Measurements from ENCODE around the gene SCRG1.
A peak's percentile ranks its signal among the peaks of the same experiment; 100 is the strongest.

SCRG1 gene

DNA sequence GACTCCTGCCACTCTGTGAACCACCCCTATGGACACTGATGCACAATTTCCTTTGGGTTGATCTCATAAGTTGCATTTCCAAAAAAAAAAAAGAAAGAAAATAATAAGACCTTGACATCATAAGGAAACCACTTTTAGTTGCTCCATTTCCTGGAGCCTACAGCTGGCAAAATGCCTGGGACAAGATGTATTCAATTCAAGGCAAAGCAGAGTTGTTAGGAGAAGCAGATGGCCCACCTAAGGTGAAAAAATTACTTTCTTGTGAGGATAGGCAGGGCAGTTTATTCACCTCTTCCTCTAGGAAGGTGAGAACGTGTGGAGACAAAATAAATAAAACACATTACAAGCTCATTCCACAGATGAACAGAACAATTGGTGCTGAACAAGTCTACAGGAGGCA is 14.1 kb upstream of the SCRG1 start:
- intact Hi-C loops (cut with DNase I) = no loop called here
- no peak for DNase-seq

DNA sequence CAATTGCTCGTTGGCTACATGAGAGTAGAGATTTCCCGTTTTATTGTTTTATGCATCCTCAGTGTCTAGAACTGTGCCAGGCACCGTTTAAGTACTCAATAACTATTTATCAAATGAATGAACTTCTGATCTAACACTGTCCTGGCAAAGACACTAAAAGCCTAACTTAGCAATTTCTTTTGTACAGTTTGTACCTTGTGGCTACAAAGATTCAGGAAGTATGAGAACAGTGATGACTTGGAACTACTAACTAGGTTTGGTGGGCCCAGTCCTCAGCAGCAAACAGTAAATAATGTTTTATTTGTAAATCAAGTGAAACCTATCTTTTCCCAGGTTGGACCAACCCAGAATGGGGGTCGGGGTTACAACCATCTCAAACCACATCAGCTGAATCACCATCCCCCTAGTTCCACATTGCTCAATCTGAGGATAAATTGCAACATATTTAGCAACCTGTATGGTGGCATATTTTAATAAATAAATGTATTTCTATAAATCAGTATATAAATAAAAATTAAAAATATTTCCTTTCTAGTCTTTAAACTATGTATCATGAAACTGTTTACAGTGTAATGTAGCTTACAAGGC is 12.3 kb upstream of the SCRG1 start:
- intact Hi-C loops (cut with DNase I) = no loop called here
- no peak for DNase-seq

DNA sequence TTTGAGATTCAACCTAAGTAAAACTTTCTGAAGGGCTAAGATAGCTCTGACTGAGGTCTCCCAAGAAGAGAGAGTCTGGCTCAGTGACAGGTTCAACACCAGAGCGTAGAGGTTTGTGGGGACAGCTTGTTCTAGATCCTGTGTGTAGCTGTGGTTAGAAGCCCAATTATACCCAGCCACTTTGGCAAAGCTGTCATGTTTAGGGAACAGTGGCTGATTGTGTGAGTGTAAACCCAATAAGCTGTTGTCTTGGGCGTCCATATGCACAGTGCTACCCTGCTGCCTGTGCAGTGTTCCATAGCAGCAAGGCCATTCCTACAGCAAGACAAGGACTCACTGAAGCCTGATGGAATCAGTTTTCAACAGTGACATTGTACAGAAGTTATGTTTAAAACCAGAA is 11.2 kb upstream of the SCRG1 start:
- peak in 5 of 10 donors; percentile 20 to 90 (median 46) for DNase-seq
- intact Hi-C loops (cut with DNase I) = no loop called here

DNA sequence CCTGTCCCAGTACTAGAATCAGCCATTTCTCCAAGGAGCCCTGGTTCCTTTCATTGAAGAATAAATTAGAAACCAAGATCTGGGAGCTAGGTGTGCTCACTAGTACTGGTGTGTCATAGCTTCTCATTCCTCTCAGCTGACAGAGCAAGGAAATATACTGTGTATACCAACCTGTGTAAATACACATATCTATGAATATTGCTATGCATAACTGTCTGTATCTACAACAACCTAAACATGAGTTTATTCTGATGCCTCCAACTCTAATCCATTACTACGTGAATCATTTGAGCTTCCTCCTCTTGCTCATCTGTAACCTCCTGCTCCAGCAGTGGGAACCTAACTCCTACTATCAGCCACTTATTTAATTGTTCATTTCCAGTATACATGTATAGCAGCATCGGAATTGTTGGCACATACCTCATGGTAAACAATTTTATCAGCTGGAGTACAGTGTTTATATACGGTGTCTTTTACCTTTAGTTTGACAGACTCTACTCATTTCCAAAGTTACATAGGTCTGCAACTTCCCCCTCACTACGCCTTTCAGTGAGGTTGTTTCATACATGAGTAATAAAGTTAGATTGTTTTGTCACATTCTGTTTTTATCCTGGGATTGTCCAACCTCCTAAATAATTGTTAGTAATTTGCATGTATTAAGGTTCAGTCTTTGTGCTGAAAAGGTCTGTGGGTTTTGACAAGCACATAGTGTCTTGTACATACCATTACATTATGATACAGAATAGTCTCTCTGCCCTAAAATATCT is 7.1 kb upstream of the SCRG1 start:
- intact Hi-C loops (cut with DNase I) = no loop called here
- DNase-seq = no peak

DNA sequence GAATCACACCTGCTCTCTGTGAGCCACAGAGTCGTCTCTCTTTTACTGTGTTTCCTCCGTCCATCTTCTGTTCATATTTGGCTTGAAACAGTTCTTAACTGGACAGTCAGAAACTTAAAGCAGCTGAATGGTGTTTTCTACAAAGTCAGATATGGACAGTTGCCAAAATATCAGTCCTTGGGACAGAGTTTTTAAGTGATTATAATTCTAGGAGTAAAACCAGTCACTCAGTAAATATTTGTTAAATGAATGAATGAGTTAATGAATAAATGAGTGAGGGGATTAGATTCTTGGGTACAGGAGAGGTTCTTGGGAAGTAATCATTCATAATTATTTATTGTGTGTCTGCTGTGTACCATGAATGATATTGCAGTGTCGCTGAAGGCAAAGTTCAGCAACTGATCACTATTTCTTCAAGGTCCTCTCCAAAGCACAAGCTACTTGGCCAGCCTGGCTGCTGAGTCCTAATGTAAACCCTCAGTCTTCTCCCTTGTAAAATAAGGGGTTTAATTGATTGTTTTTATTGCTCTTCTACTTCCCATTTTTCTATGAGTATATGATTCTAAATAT is 5.5 kb upstream of the SCRG1 start:
- intact Hi-C loops (cut with DNase I) = no loop called here
- DNase-seq = no peak

DNA sequence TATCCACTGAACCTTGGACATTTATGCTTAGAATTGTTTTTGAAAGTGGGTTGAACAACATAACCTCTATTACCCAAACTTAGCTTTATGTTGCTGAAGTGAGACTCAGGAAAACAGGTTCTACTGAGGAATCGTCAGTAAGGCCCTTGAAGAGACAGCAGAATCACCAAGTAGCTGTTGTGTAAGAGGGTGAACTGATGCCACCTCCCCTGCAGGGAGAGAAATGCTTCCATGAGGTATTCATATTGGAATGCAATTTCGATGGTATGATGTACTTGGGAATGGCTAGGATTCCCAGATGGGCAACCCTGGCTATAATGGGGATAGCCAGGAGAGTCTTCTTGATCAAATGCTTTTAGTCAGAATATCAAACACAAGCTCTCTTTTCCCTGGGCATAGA is 4.1 kb upstream of the SCRG1 start:
- no peak for DNase-seq
- intact Hi-C loops (cut with DNase I) = no loop called here

- intact Hi-C loops (cut with DNase I) = no loop called here
- DNase-seq = no peak
Observed at GRCh38 chr4:173401063-173401462, 2.1 kb upstream of the SCRG1 start.

- no peak for DNase-seq
- intact Hi-C loops (cut with DNase I) = no loop called here
Observed at GRCh38 chr4:173398220-173398619, 696 bp downstream of the SCRG1 start.

- intact Hi-C loops (cut with DNase I) = no loop called here
- DNase-seq = no peak
Observed at GRCh38 chr4:173397604-173398003, 1.3 kb downstream of the SCRG1 start.

- intact Hi-C loops (cut with DNase I) = no loop called here
- DNase-seq = peak in 1 of 10 donors; percentile 22
Observed at GRCh38 chr4:173391701-173392100, 7.2 kb downstream of the SCRG1 start.

- intact Hi-C loops (cut with DNase I) = no loop called here
- DNase-seq = no peak
Observed at GRCh38 chr4:173386751-173387150, 12.2 kb downstream of the SCRG1 start.

- intact Hi-C loops (cut with DNase I) = no loop called here
- no peak for DNase-seq
Observed at GRCh38 chr4:173382349-173382748, 16.6 kb downstream of the SCRG1 start.

DNA sequence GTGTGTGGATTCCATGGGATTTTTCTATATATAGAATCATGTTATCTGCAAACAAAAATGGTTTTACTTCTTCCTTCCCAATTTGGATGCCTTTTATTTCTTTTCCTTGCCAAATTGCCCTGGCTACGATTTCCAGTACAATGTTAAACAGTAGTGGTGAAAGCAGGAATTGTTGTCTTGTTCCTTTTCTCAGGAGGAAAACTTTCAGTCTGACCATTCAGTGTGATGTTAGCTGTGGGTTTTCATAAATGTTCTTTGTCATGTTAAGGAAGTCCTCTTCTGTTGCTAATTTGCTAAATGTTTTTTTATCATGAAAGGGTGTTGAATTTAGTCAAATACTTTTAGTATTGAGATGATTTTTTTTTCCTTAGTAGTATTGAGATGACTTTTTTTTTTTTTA is 17.3 kb downstream of the SCRG1 start:
- intact Hi-C loops (cut with DNase I) = no loop called here
- no peak for DNase-seq

- intact Hi-C loops (cut with DNase I) = no loop called here
- no peak for DNase-seq
Observed at GRCh38 chr4:173380987-173381386, 17.9 kb downstream of the SCRG1 start.

DNA sequence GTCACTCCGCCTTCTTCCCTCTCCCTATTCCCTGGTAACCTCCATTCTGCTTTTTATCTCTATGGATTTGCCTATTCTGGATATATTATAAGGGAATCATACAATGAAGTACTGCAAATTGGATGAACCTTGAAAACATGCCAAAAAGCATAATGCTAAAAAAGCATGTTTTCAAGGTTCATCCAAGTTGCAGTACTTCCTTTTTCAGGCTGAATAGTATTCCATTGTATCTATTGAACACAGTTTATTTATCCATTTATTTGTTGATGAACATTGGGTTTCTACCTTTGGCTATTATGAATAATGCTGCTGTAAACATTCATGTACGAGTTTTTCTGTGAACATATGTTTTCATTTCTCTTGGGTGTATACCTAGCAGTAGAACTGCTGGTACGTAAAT is 19.0 kb downstream of the SCRG1 start:
- no peak for DNase-seq
- intact Hi-C loops (cut with DNase I) = no loop called here

- intact Hi-C loops (cut with DNase I) = no loop called here
- no peak for DNase-seq
Observed at GRCh38 chr4:173374588-173374987, 24.3 kb downstream of the SCRG1 start.

- peak; percentile 64 to 95 (median 74) for DNase-seq
- intact Hi-C loops (cut with DNase I) = loop anchor here (1.0 kb wide), 1 partner anchor 44 kb away; no protein-coding TSS in a partner anchor
Observed at GRCh38 chr4:173371292-173372192, 27.4 kb downstream of the SCRG1 start.

DNA sequence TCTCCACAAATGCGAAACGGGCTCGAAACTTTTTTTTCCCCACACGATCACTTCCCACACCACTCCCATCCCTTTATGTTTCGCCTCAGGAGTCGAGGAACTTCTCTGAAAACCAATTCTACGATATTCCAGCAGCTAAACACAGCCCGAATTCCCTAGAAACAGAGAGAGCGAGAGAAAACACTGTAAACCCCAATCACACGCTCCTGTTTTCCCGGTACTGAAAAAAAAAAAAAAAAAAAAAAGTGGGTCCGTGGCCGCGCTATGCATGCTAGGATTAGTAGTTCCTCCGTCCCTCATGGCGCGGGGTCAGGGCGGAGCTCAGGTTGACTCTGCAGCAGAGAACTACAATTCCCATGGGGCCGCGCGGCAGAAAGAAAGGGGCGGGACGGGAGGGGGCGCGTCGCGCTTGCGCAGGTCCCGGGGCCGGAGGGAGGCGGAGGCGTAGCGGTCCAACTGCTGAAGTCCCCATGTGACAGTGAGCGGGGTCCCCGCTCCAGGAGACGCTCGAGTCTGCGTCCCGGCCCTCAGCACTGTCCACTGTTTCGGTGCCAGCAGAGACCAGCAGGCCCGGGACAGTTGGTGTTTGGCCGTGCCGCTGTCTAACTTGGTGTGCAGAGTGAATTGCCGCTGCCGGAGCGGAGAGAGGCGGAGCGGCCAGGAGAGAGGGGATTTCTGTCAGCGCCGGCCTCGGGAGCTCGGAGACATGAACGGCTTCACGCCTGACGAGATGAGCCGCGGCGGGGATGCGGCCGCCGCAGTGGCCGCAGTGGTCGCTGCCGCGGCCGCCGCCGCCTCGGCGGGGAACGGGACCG is 28.2 kb downstream of the SCRG1 start, which contains the start of gene SAP30:
SAP30 (plus strand) TSS at position 478 of the 815 bp plus-strand sequence; CDS start at position 707, 229 bp downstream.
- intact Hi-C loops (cut with DNase I) = loop anchor here (1.0 kb wide), 2 partner anchors 36 to 45 kb away; partner anchors contain the start of gene HMGB2
- DNase-seq = peak; percentile 94 to 99 (median 96)

DNA sequence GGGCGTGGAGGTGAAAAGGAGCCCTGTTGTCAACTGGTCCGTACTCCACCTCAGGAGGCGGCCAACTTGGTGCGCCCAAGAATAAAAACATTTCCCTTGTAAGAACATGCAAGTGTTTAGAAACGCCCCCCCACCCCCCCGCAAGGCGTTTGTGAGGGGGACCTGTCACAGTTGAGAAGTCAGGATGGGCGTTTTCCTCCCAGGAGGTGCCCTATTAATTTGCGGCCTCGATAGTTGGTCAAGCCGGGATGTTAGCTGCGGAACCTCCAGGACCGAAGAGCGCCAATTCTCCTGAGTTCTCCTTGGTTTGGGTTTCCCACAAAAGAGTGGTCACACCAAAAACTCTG is 28.8 kb downstream of the SCRG1 start:
- DNase-seq = peak in 5 of 10 donors; percentile 17 to 63 (median 36)

DNA sequence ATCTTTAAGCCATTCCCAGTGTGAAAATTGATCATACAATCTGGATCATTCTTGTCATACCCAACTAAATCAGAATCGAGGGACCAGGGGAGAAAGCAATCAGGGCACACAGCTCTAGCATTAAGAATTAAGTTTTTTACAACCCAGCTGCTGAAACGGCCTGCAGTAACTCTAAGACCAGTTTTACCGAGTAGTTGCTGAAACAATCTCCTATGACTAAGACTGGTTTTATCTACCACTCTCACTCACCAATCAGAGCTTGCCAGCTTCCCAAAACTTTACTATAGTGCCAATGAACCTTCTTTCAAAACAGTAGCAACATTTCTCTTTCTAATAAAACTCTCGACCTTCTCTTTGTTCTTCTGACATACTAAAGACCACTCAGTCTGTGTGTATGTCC is 31.0 kb downstream of the SCRG1 start:
- intact Hi-C loops (cut with DNase I) = no loop called here
- DNase-seq = no peak

More for the DNA sequence above, 28.8 kb downstream of the SCRG1 start:
- intact Hi-C loops (cut with DNase I) = loop anchor here (1.0 kb wide), 1 partner anchor 36 kb away; the partner anchor contains the start of gene HMGB2

Data from posterior cingulate gyrus (tissue), 11 donors.